Glutamatergic neuron (in vitro differentiated cells): ENCODE measurements around the gene HACD3. TPM values are rescaled to one million over a fixed set of nuclear protein-coding genes. Genes with fewer than 3 reads are reported as not detected.
A peak's percentile ranks its signal among the peaks of the same experiment; 100 is the strongest.

Source experiments
- DNase-seq: peaks from one replicate; pipeline ENCODE4 v3.0.0; 2022
- H3K27ac Mint-ChIP-seq: one replicate; pipeline ENCODE4 v1.8.0; 2020; ENCODE audit warnings: mild to moderate bottlenecking, mixed read lengths, inconsistent platforms; ENCODE audit not compliant: unreplicated experiment
- H3K27me3 Mint-ChIP-seq: one replicate; pipeline ENCODE4 v1.8.0; 2020; ENCODE audit warnings: mild to moderate bottlenecking, moderate library complexity, mixed read lengths, inconsistent platforms; ENCODE audit not compliant: unreplicated experiment
- H3K36me3 Mint-ChIP-seq: one replicate; pipeline ENCODE4 v1.8.0; 2020; ENCODE audit warnings: mild to moderate bottlenecking, mixed read lengths, inconsistent platforms; ENCODE audit not compliant: unreplicated experiment
- H3K4me1 Mint-ChIP-seq: one replicate; pipeline ENCODE4 v1.8.0; 2020; ENCODE audit warnings: mild to moderate bottlenecking, low read depth, mixed read lengths, inconsistent platforms; ENCODE audit not compliant: unreplicated experiment
- H3K4me3 Mint-ChIP-seq: one replicate; pipeline ENCODE4 v1.8.0; 2020; ENCODE audit warnings: mild to moderate bottlenecking, mixed read lengths, inconsistent platforms; ENCODE audit not compliant: unreplicated experiment
- H3K9me3 Mint-ChIP-seq: one replicate; pipeline ENCODE4 v1.8.0; 2020; ENCODE audit warnings: mild to moderate bottlenecking, moderate library complexity, mixed read lengths, inconsistent platforms; ENCODE audit not compliant: unreplicated experiment
- total RNA-seq: library from RNA; stranded (reverse); fragmentation: NEBNext Ultra II Directional; extraction: Animal tissue kit (Norgen Biotek cat#: 25700); gene quantifications from one replicate; pipeline ENCODE4 v1.2.1, GENCODE V29; 2021; ENCODE audit not compliant: unreplicated experiment
- TF ChIP-seq, protein P1 (sequence below): fragments of 200-600 bp; sonication (generic); IDR thresholded peaks from one replicate; pipeline ENCODE4 v1.5.0; 2021; ENCODE audit not compliant: partially characterized antibody, unreplicated experiment

Gene HACD3
- total RNA-seq, 1 donor from 2014 or later: 200 TPM

DNA sequence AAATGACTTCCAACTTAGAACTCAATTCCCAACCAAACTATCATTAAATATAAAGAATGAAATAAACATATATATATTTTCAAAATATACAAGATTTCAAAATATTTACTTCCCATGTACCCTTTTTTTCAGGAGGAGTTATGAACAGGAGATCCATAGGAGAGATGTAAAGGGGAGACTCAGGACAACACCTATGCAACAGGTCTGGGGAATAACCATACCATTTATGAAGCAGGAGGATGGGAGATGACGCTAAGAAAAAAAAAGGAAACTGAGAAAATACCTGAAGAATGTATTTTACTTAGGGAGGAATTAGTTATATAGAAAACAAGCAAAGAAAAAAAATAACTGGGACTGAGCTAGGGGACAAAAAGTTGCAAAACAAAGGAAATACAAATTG, 56.8 kb downstream of the HACD3 start:
- peaks cover 2% of the 10 kb centered on the region for H3K27me3 Mint-ChIP-seq
- H3K9me3 Mint-ChIP-seq: no peaks in the 10 kb centered on the region
- no peak overlapping the region for H3K27ac Mint-ChIP-seq
- no peak for DNase-seq
- no peak overlapping the region for H3K4me3 Mint-ChIP-seq
- peaks cover 8% of the 10 kb centered on the region for H3K4me1 Mint-ChIP-seq
- H3K36me3 Mint-ChIP-seq: no peaks in the 10 kb centered on the region
- TF ChIP-seq, protein P1, sequence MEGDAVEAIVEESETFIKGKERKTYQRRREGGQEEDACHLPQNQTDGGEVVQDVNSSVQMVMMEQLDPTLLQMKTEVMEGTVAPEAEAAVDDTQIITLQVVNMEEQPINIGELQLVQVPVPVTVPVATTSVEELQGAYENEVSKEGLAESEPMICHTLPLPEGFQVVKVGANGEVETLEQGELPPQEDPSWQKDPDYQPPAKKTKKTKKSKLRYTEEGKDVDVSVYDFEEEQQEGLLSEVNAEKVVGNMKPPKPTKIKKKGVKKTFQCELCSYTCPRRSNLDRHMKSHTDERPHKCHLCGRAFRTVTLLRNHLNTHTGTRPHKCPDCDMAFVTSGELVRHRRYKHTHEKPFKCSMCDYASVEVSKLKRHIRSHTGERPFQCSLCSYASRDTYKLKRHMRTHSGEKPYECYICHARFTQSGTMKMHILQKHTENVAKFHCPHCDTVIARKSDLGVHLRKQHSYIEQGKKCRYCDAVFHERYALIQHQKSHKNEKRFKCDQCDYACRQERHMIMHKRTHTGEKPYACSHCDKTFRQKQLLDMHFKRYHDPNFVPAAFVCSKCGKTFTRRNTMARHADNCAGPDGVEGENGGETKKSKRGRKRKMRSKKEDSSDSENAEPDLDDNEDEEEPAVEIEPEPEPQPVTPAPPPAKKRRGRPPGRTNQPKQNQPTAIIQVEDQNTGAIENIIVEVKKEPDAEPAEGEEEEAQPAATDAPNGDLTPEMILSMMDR: no peak

DNA sequence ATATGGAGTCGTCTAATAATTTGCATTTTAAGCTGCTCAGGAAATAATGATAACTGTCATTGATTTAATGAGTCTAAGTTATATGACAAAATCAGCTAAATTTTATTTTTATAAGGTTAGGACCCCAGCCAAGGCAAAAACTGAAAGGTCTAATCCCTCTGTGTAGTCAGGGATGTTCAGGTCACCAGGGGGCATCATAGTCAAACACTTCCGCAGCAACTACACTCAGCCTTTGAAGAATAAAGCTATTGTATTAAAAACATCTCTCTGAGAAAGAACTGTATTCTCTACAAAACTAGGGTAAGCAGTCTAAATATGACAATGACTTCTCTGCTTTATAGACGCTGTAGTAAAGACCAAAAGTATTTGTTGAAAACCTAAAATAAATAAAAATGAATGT, 65.7 kb downstream of the HACD3 start:
- Mint-ChIP-seq H3K27ac (no peak overlapping the region), H3K27me3 (peaks cover 2% of the 10 kb centered on the region), H3K36me3 (no peaks in the 10 kb centered on the region), H3K4me1 (no peaks in the 10 kb centered on the region), H3K4me3 (no peak overlapping the region), H3K9me3 (peaks cover 1% of the 10 kb centered on the region)
- TF ChIP-seq, protein P1: peak; percentile 55
- peak; percentile 35 for DNase-seq

DNA sequence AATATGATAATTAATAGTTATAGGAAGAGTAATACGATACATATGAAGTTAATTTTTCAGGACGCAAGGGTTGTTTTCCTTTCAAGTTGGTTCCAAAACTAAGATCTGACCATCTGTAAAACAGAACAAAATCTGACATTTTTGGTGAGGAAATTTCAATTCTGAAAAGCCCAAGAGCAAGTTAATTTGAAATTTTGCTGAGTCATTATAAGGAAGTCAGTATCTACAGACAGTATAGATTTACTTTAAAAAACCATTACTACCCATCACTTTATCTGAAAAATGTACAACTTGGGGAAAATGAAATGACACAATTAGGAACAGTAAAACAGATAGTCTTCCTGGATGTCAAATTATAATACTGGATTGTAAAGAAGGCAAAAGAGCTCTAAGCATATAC, 68.2 kb downstream of the HACD3 start:
- H3K36me3 Mint-ChIP-seq: no peaks in the 10 kb centered on the region
- no peak for DNase-seq
- H3K27me3 Mint-ChIP-seq: no peaks in the 10 kb centered on the region
- H3K9me3 Mint-ChIP-seq: peaks cover 1% of the 10 kb centered on the region
- H3K27ac Mint-ChIP-seq: no peak overlapping the region
- H3K4me1 Mint-ChIP-seq: no peaks in the 10 kb centered on the region
- TF ChIP-seq, protein P1: no peak
- no peak overlapping the region for H3K4me3 Mint-ChIP-seq

DNA sequence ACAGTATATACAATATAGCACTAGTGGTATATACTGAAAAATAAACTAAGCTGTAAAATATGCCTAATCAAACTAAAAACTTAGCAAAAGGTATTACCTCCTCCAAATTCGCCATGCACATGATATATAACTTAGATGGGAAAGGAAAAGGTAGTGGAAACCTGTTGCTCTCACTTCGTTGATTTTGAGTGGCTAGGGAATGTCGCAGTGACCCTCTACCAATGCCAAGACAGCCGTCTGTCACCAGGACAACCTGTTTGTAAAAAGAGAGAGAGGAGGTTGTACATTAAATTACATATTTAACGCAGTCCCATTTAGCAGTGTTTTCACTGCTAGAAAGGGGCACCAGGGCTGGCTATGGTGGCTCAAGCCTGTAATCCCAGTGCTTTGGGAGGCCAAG, 69.4 kb downstream of the HACD3 start:
- Mint-ChIP-seq H3K27ac (no peak overlapping the region), H3K36me3 (no peaks in the 10 kb centered on the region), H3K9me3 (no peaks in the 10 kb centered on the region), H3K4me3 (no peak overlapping the region), H3K27me3 (no peaks in the 10 kb centered on the region), H3K4me1 (no peaks in the 10 kb centered on the region)
- TF ChIP-seq, protein P1: no peak
- no peak for DNase-seq

DNA sequence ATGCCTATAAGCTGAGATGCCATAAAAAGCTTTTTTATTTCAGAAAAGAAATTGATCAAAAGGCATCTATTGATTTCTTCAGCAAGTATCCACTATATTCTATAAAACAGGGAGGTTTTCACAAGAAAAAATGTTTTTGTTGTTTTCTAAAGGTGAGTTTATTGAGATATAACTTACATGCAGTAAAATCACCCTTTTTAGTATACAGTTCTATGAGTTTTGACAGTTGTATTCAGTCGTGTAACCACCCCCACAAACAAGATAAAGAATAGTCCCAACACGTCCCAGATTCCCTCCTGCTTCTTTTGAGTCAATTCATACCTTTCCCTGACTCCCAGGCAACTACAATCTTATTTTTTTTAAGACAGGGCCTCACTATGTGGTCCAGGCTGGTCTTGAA, 72.9 kb downstream of the HACD3 start:
- TF ChIP-seq, protein P1: no peak
- Mint-ChIP-seq H3K27ac (no peak overlapping the region), H3K4me3 (no peak overlapping the region), H3K9me3 (no peaks in the 10 kb centered on the region), H3K27me3 (no peaks in the 10 kb centered on the region), H3K4me1 (no peaks in the 10 kb centered on the region), H3K36me3 (no peaks in the 10 kb centered on the region)
- no peak for DNase-seq
